Caco-2 (cell line): ENCODE measurements around the gene OTUB1. TPM values are rescaled to one million over a fixed set of nuclear protein-coding genes. Genes with fewer than 3 reads are reported as not detected.

Experiments used
- BruUV-seq: library from RNA; stranded (reverse); fragments of 400-500 nt; replicated peaks from 2 replicates; lab custom pipeline; 2021; lab: Mats Ljungman, UMichigan
- CTCF ChIA-PET: fragments of 300-600 bp; sonication (Branson Sonifier 250); formaldehyde crosslinking; loops from one replicate; lab custom pipeline; 2022; ENCODE audit warnings: antibody characterized with exemption; lab: Charles Lee
- POLR2A ChIA-PET: fragments of 300-600 bp; sonication (Branson Sonifier 250); formaldehyde crosslinking; loops from one replicate; lab custom pipeline; 2022; ENCODE audit warnings: antibody characterized with exemption; lab: Charles Lee
- DNase-seq, 2 experiments: peaks; one replicate each; pipeline versions ENCODE4 v3.0.0 to v3.0.0-alpha.2; 2020 to 2022
- H3K27me3 ChIP-seq: replicated peaks from 2 replicates; pipeline ENCODE4 v1.6.0; 2011; ENCODE audit warnings: low read length; ENCODE audit not compliant: control insufficient read depth, insufficient read depth
- H3K36me3 ChIP-seq: 2 replicates; pipeline ENCODE4 v1.5.1; 2011; ENCODE audit warnings: low read length; ENCODE audit not compliant: control insufficient read depth, insufficient read depth
- H3K4me1 ChIP-seq: fragments of 250-450 bp; sonication (Bioruptor Pico); 2 replicates; pipeline ENCODE4 v1.5.1; 2020; ENCODE audit warnings: mild to moderate bottlenecking
- H3K4me3 ChIP-seq: 2 replicates; pipeline ENCODE4 v1.5.1; 2011; ENCODE audit warnings: low read depth, mild to moderate bottlenecking, control low read depth, low read length
- H3K9me3 ChIP-seq: fragments of 250-450 bp; sonication (Bioruptor Pico); 2 replicates; pipeline ENCODE4 v1.5.1; 2020; ENCODE audit warnings: mild to moderate bottlenecking, moderate library complexity
- H3K27ac Mint-ChIP-seq: one replicate; pipeline ENCODE4 v1.8.0; 2022; ENCODE audit warnings: mixed read lengths; ENCODE audit not compliant: unreplicated experiment
- H3K27me3 Mint-ChIP-seq: one replicate; pipeline ENCODE4 v1.8.0; 2022; ENCODE audit warnings: mixed read lengths; ENCODE audit not compliant: insufficient read depth, unreplicated experiment
- H3K36me3 Mint-ChIP-seq: one replicate; pipeline ENCODE4 v1.8.0; 2022; ENCODE audit warnings: mild to moderate bottlenecking, mixed read lengths; ENCODE audit not compliant: insufficient read depth, unreplicated experiment
- H3K4me1 Mint-ChIP-seq: one replicate; pipeline ENCODE4 v1.8.0; 2022; ENCODE audit warnings: low read depth, mixed read lengths; ENCODE audit not compliant: unreplicated experiment
- H3K4me3 Mint-ChIP-seq: one replicate; pipeline ENCODE4 v1.8.0; 2022; ENCODE audit warnings: mild to moderate bottlenecking, moderate library complexity, mixed read lengths; ENCODE audit not compliant: unreplicated experiment
- H3K9me3 Mint-ChIP-seq: one replicate; pipeline ENCODE4 v1.8.0; 2022; ENCODE audit warnings: mixed read lengths; ENCODE audit not compliant: unreplicated experiment
- CTCF ChIP-seq, 2 experiments: fragments of 200-600 bp in 1 of 2; IDR thresholded peaks; 1 replicate in 1 of 2; 2 replicates in 1 of 2; pipeline versions ENCODE4 v1.5.1 to v1.8.0; 2011 to 2022; ENCODE audit warnings: antibody characterized with exemption in 1 of 2, control low read depth in 1 of 2, inconsistent platforms in 1 of 2, low read depth in 1 of 2, low read length in 1 of 2, mild to moderate bottlenecking in 1 of 2, moderate library complexity in 1 of 2; ENCODE audit not compliant: insufficient read depth in 1 of 2, severe bottlenecking in 1 of 2, unreplicated experiment in 1 of 2
- intact Hi-C: fragments of 100-400 bp; cut with micrococcal nuclease; formaldehyde crosslinking; loops from one replicate; pipeline ENCODE4 v1.10.0; 2022; ENCODE audit not compliant: unreplicated experiment
- total RNA-seq: library from RNA; stranded (reverse); gene quantifications from 2 replicates; pipeline ENCODE4 v1.2.3, GENCODE V29; 2022

Gene OTUB1
- total RNA-seq, 1 experiment from 2014 or later, result 152 TPM

GRCh38 chr11:64007629-64008282 is 21.5 kb downstream of the OTUB1 start:
- CTCF ChIA-PET, result no interaction called here
- Histone ChIP-seq H3K9me3 (no peaks in the 10 kb centered on the region), H3K27me3 (no peaks in the 10 kb centered on the region), H3K36me3 (no peaks in the 10 kb centered on the region), H3K4me1 (no peaks in the 10 kb centered on the region), H3K4me3 (no peak overlapping the region)
- no TSS peak for BruUV-seq
- POLR2A ChIA-PET, result no interaction called here
- no peak overlapping the region for H3K4me3 Mint-ChIP-seq
- no peak for DNase-seq
- H3K4me1 Mint-ChIP-seq, result no peaks in the 10 kb centered on the region
- TF ChIP-seq CTCF (IDR thresholded peaks at IDR 0.05; ENCODE audit: insufficient read depth in 1 of 2, low read depth in 1 of 2, low read length in 1 of 2, severe bottlenecking in 1 of 2, unreplicated experiment in 1 of 2), result no peak
- H3K36me3 Mint-ChIP-seq, result peaks cover 37% of the 10 kb centered on the region
- no peak overlapping the region for H3K27ac Mint-ChIP-seq
- H3K27me3 Mint-ChIP-seq, result no peaks in the 10 kb centered on the region
- intact Hi-C loops, result no loop called here
- H3K9me3 Mint-ChIP-seq, result no peaks in the 10 kb centered on the region

- H3K27me3 Mint-ChIP-seq, result no peaks in the 10 kb centered on the region
- no peak overlapping the region for H3K4me3 Mint-ChIP-seq
- peaks cover 33% of the 10 kb centered on the region for H3K36me3 Mint-ChIP-seq
- ChIA-PET POLR2A (no interaction called here), CTCF (no interaction called here)
- DNase-seq, result no peak
- BruUV-seq, result no TSS peak
- Histone ChIP-seq H3K4me1 (no peaks in the 10 kb centered on the region), H3K9me3 (no peaks in the 10 kb centered on the region), H3K4me3 (no peak overlapping the region), H3K27me3 (no peaks in the 10 kb centered on the region), H3K36me3 (no peaks in the 10 kb centered on the region)
- H3K9me3 Mint-ChIP-seq, result no peaks in the 10 kb centered on the region
- no peaks in the 10 kb centered on the region for H3K4me1 Mint-ChIP-seq
- intact Hi-C loops, result no loop called here
- H3K27ac Mint-ChIP-seq, result no peak overlapping the region
- TF ChIP-seq CTCF (IDR thresholded peaks at IDR 0.05; ENCODE audit: insufficient read depth in 1 of 2, low read depth in 1 of 2, low read length in 1 of 2, severe bottlenecking in 1 of 2, unreplicated experiment in 1 of 2), result no peak
These were observed 22.2 kb downstream of the OTUB1 start for GRCh38 chr11:64008283-64008913.

GRCh38 chr11:64008914-64009633 is 22.8 kb downstream of the OTUB1 start:
- no peaks in the 10 kb centered on the region for H3K4me1 Mint-ChIP-seq
- no peak for DNase-seq
- Histone ChIP-seq H3K27me3 (no peaks in the 10 kb centered on the region), H3K4me3 (no peak overlapping the region), H3K4me1 (no peaks in the 10 kb centered on the region), H3K9me3 (no peaks in the 10 kb centered on the region), H3K36me3 (no peaks in the 10 kb centered on the region)
- H3K27me3 Mint-ChIP-seq, result no peaks in the 10 kb centered on the region
- no peak overlapping the region for H3K4me3 Mint-ChIP-seq
- H3K27ac Mint-ChIP-seq, result no peak overlapping the region
- no peak for TF ChIP-seq CTCF (IDR thresholded peaks at IDR 0.05; ENCODE audit: insufficient read depth in 1 of 2, low read depth in 1 of 2, low read length in 1 of 2, severe bottlenecking in 1 of 2, unreplicated experiment in 1 of 2)
- intact Hi-C loops, result no loop called here
- H3K9me3 Mint-ChIP-seq, result no peaks in the 10 kb centered on the region
- BruUV-seq, result no TSS peak
- peaks cover 33% of the 10 kb centered on the region for H3K36me3 Mint-ChIP-seq
- CTCF ChIA-PET, result no interaction called here
- POLR2A ChIA-PET, result no interaction called here
